Fibroblast of lung (primary cell): ENCODE data around the gene DPYD. TPM values are rescaled to one million over a fixed set of nuclear protein-coding genes. Genes with fewer than 3 reads are reported as not detected.
A peak's percentile ranks its signal among the peaks of the same experiment; 100 is the strongest.

Experiments used
- DNase-seq, 2 donors: peaks; one replicate each; pipeline versions ENCODE4 v3.0.0 to v3.0.0-alpha.2; 2010; ENCODE audit warnings: low read depth in 2 of 2
- H2AFZ ChIP-seq: 2 replicates; pipeline ENCODE4 v1.5.1; 2012; ENCODE audit warnings: low read length, control low read depth, inconsistent platforms
- H3K27ac ChIP-seq: 2 replicates; pipeline ENCODE4 v1.5.1; 2011; ENCODE audit warnings: low read length, control low read depth; ENCODE audit not compliant: insufficient read depth
- H3K27me3 ChIP-seq: 2 replicates; pipeline ENCODE4 v1.5.1; 2011; ENCODE audit warnings: mild to moderate bottlenecking, low read length; ENCODE audit not compliant: control insufficient read depth, insufficient read depth
- H3K36me3 ChIP-seq: 2 replicates; pipeline ENCODE4 v1.5.1; 2011; ENCODE audit warnings: low read length; ENCODE audit not compliant: control insufficient read depth, insufficient read depth
- H3K4me1 ChIP-seq: 2 replicates; pipeline ENCODE4 v1.5.1; 2011; ENCODE audit warnings: low read length; ENCODE audit not compliant: control insufficient read depth, insufficient read depth; ENCODE audit errors: extremely low read depth
- H3K4me2 ChIP-seq: 2 replicates; pipeline ENCODE4 v1.5.1; 2011; ENCODE audit warnings: low read length, control low read depth; ENCODE audit not compliant: insufficient read depth; ENCODE audit errors: extremely low read depth
- H3K4me3 ChIP-seq, 4 experiments: fragments of 200-600 bp in 1 of 4; sonication (generic) in 1 of 4; replicated peaks in 1 of 4; 2 replicates each; pipeline ENCODE4 v1.5.1; 2011 to 2016; ENCODE audit warnings: low read length in 4 of 4, low read depth in 3 of 4, mild to moderate bottlenecking in 3 of 4, control low read depth in 2 of 4, inconsistent platforms in 1 of 4, mixed read lengths in 1 of 4; ENCODE audit not compliant: insufficient read depth in 1 of 4; ENCODE audit errors: control extremely low read depth in 1 of 4
- H3K79me2 ChIP-seq: 2 replicates; pipeline ENCODE4 v1.5.1; 2012; ENCODE audit warnings: mild to moderate bottlenecking, low read length, inconsistent platforms; ENCODE audit not compliant: control insufficient read depth, insufficient read depth
- H3K9ac ChIP-seq: 2 replicates; pipeline ENCODE4 v1.5.1; 2011; ENCODE audit warnings: mild to moderate bottlenecking, low read length, control low read depth; ENCODE audit not compliant: insufficient read depth
- H3K9me3 ChIP-seq: 2 replicates; pipeline ENCODE4 v1.5.1; 2012; ENCODE audit warnings: low read depth, low read length; ENCODE audit not compliant: control insufficient read depth, insufficient read depth
- H4K20me1 ChIP-seq: 2 replicates; pipeline ENCODE4 v1.5.1; 2011; ENCODE audit warnings: low read length; ENCODE audit not compliant: control insufficient read depth, insufficient read depth; ENCODE audit errors: extremely low read depth
- CTCF ChIP-seq, 2 donors: IDR thresholded peaks in 1 of 2; conservative IDR thresholded peaks in 1 of 2; 1 replicate in 1 of 2; 2 replicates in 1 of 2; pipeline ENCODE4 v1.5.1; 2011 to 2012; ENCODE audit warnings: low read length in 2 of 2, control low read depth in 1 of 2, inconsistent platforms in 1 of 2, low read depth in 1 of 2, mild to moderate bottlenecking in 1 of 2
- EZH2 ChIP-seq: IDR thresholded peaks from 2 replicates; pipeline ENCODE4 v1.5.1; 2012; ENCODE audit warnings: low read length, control low read depth, mild to moderate bottlenecking; ENCODE audit errors: missing control alignments
- polyA plus RNA-seq, 2 donors: library from polyadenylated mRNA; depleted of rRNA in 1 of 2; stranded (reverse) in 1 of 2; unstranded in 1 of 2; fragments of >200 nt; gene quantifications; 2 replicates each; pipeline ENCODE4 v1.2.1, GENCODE V29; 2011 to 2012; ENCODE audit warnings: missing spikeins in 1 of 2
- total RNA-seq: library from RNA; depleted of rRNA; stranded (reverse); fragments of >200 nt; gene quantifications from 2 replicates; pipeline ENCODE4 v1.2.1, GENCODE V29; 2014

The DPYD gene
- total and polyA plus RNA-seq, 2 donors (not counting 1 experiment from before 2014, with no cell fraction given) = 32.0 to 63.1 TPM

- Histone ChIP-seq H3K4me3 (no peak overlapping the region), H3K27me3 (no peaks in the 10 kb centered on the region), H3K9me3 (no peaks in the 10 kb centered on the region), H3K4me2 (no peak overlapping the region), H3K79me2 (no peaks in the 10 kb centered on the region), H3K36me3 (no peaks in the 10 kb centered on the region), H4K20me1 (no peaks in the 10 kb centered on the region), H3K4me1 (peaks cover under 1% of the 10 kb centered on the region), H3K27ac (no peak overlapping the region), H3K9ac (no peak overlapping the region), H2AFZ (no peak overlapping the region)
- TF ChIP-seq CTCF (conservative IDR thresholded peaks at IDR 0.05 in 1 of 2, IDR thresholded peaks at IDR 0.05 in 1 of 2; ENCODE audit: low read depth in 1 of 2, low read length in 2 of 2) = no peak
- no peak for TF ChIP-seq EZH2
- DNase-seq = peak in 1 of 2 donors; percentile 43
Observed at GRCh38 chr1:97745912-97746311, 174.9 kb downstream of the DPYD start.

- no peaks in the 10 kb centered on the region for H3K79me2 ChIP-seq
- H3K9me3 ChIP-seq = no peaks in the 10 kb centered on the region
- H3K4me3 ChIP-seq = no peak overlapping the region
- no peak overlapping the region for H3K27ac ChIP-seq
- H2AFZ ChIP-seq = no peak overlapping the region
- H3K27me3 ChIP-seq = no peaks in the 10 kb centered on the region
- no peak for TF ChIP-seq EZH2
- no peak for TF ChIP-seq CTCF (conservative IDR thresholded peaks at IDR 0.05 in 1 of 2, IDR thresholded peaks at IDR 0.05 in 1 of 2; ENCODE audit: low read depth in 1 of 2, low read length in 2 of 2)
- no peak overlapping the region for H3K4me2 ChIP-seq
- no peaks in the 10 kb centered on the region for H4K20me1 ChIP-seq
- DNase-seq = no peak
- no peak overlapping the region for H3K9ac ChIP-seq
- no peaks in the 10 kb centered on the region for H3K36me3 ChIP-seq
- H3K4me1 ChIP-seq = peaks cover 3% of the 10 kb centered on the region
Observed at GRCh38 chr1:97744977-97745376, 175.9 kb downstream of the DPYD start.

GRCh38 chr1:97743129-97743528, 177.7 kb downstream of the DPYD start:
- H2AFZ ChIP-seq = no peak overlapping the region
- H3K4me1 ChIP-seq = peaks cover 3% of the 10 kb centered on the region
- no peaks in the 10 kb centered on the region for H4K20me1 ChIP-seq
- H3K27ac ChIP-seq = no peak overlapping the region
- no peaks in the 10 kb centered on the region for H3K36me3 ChIP-seq
- H3K9me3 ChIP-seq = no peaks in the 10 kb centered on the region
- H3K27me3 ChIP-seq = no peaks in the 10 kb centered on the region
- no peak for DNase-seq
- no peak overlapping the region for H3K9ac ChIP-seq
- H3K4me2 ChIP-seq = no peak overlapping the region
- H3K79me2 ChIP-seq = no peaks in the 10 kb centered on the region
- TF ChIP-seq EZH2 = no peak
- TF ChIP-seq CTCF (conservative IDR thresholded peaks at IDR 0.05 in 1 of 2, IDR thresholded peaks at IDR 0.05 in 1 of 2; ENCODE audit: low read depth in 1 of 2, low read length in 2 of 2) = no peak
- no peak overlapping the region for H3K4me3 ChIP-seq
